HG03432 (cell line): ENCODE measurements around the gene CFAP119.

Experiments used
- ATAC-seq: cut with Tn5 transposase; IDR thresholded peaks from one replicate; pipeline ENCODE4 v1.9.1; 2021; ENCODE audit warnings: mild to moderate bottlenecking, moderate library complexity; ENCODE audit not compliant: unreplicated experiment

Gene CFAP119

GRCh38 chr16:30782486-30783279 is 20.8 kb upstream of the CFAP119 start:
- ATAC-seq = no peak

- no peak for ATAC-seq
These were observed 18.7 kb upstream of the CFAP119 start for GRCh38 chr16:30780549-30780948.

GRCh38 chr16:30780021-30780420 is 18.2 kb upstream of the CFAP119 start:
- no peak for ATAC-seq

GRCh38 chr16:30779596-30779995 is 17.7 kb upstream of the CFAP119 start:
- no peak for ATAC-seq

GRCh38 chr16:30778549-30779244 is 16.8 kb upstream of the CFAP119 start:
- no peak for ATAC-seq

- ATAC-seq = no peak
These were observed 15.9 kb upstream of the CFAP119 start for GRCh38 chr16:30777591-30778297.

GRCh38 chr16:30775392-30776188 is 13.7 kb upstream of the CFAP119 start:
- ATAC-seq = peak; percentile 67

- ATAC-seq = no peak
These were observed 13.2 kb upstream of the CFAP119 start for GRCh38 chr16:30775131-30775391.

GRCh38 chr16:30774367-30775130 is 12.7 kb upstream of the CFAP119 start:
- ATAC-seq = no peak

- ATAC-seq = no peak
These were observed 12.0 kb upstream of the CFAP119 start for GRCh38 chr16:30773826-30774225.

- ATAC-seq = no peak
These were observed 9.9 kb upstream of the CFAP119 start for GRCh38 chr16:30771726-30772125.

GRCh38 chr16:30769379-30770089 is 7.7 kb upstream of the CFAP119 start:
- ATAC-seq = no peak

GRCh38 chr16:30768583-30769181 is 6.8 kb upstream of the CFAP119 start:
- no peak for ATAC-seq

- no peak for ATAC-seq
These were observed 6.1 kb upstream of the CFAP119 start for GRCh38 chr16:30767767-30768465.

- no peak for ATAC-seq
These were observed 5.0 kb upstream of the CFAP119 start for GRCh38 chr16:30766933-30767284.

- no peak for ATAC-seq
These were observed 4.5 kb upstream of the CFAP119 start for GRCh38 chr16:30766206-30766932.

- ATAC-seq = no peak
These were observed 3.1 kb upstream of the CFAP119 start for GRCh38 chr16:30764816-30765465.

- no peak for ATAC-seq
These were observed 2.2 kb upstream of the CFAP119 start for GRCh38 chr16:30764086-30764485.
